Fibroblast of mammary gland (primary cell): Measurements from ENCODE around the gene OXT.
"Not testable (repeated sequence)": the region's sequence is repeated elsewhere in the genome, so short reads cannot be mapped to it uniquely, and the experiment has no call there.

ENCODE experiments used
- DNase-seq: peaks from one replicate; pipeline ENCODE4 v3.0.0-alpha.2; 2010; ENCODE audit warnings: low read depth
- H3K4me3 ChIP-seq: 2 replicates; pipeline ENCODE4 v1.5.1; 2011; ENCODE audit warnings: low read depth, mild to moderate bottlenecking, low read length, moderate library complexity; ENCODE audit not compliant: control insufficient read depth
- TF ChIP-seq, protein P1 (sequence below): conservative IDR thresholded peaks from 2 replicates; pipeline ENCODE4 v1.5.1; 2011; ENCODE audit warnings: low read depth, low read length, inconsistent platforms; ENCODE audit not compliant: control insufficient read depth, insufficient read depth

OXT gene

DNA sequence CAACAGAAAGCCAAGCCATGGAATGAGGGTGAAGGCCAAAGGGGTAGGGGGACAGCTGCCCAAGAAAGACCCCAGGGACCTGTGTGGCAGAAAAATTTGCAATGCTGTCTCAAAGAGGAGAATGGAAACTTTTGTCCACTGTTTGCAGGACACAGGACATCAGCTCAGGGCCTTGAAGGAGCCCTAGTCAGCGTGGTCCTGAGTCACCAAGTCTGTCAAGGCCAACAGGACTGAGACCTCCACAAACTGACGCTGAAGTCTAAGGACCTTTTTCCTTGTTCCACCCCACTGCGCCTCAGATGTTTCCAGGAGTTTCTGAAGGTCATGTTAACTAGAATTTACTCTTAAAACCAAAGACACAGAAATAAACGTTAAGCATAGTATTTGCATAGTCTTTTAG lies 44.9 kb downstream of the OXT start:
- DNase-seq = no peak
- TF ChIP-seq, protein P1, sequence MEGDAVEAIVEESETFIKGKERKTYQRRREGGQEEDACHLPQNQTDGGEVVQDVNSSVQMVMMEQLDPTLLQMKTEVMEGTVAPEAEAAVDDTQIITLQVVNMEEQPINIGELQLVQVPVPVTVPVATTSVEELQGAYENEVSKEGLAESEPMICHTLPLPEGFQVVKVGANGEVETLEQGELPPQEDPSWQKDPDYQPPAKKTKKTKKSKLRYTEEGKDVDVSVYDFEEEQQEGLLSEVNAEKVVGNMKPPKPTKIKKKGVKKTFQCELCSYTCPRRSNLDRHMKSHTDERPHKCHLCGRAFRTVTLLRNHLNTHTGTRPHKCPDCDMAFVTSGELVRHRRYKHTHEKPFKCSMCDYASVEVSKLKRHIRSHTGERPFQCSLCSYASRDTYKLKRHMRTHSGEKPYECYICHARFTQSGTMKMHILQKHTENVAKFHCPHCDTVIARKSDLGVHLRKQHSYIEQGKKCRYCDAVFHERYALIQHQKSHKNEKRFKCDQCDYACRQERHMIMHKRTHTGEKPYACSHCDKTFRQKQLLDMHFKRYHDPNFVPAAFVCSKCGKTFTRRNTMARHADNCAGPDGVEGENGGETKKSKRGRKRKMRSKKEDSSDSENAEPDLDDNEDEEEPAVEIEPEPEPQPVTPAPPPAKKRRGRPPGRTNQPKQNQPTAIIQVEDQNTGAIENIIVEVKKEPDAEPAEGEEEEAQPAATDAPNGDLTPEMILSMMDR = no peak
- no peak overlapping the region for H3K4me3 ChIP-seq

DNA sequence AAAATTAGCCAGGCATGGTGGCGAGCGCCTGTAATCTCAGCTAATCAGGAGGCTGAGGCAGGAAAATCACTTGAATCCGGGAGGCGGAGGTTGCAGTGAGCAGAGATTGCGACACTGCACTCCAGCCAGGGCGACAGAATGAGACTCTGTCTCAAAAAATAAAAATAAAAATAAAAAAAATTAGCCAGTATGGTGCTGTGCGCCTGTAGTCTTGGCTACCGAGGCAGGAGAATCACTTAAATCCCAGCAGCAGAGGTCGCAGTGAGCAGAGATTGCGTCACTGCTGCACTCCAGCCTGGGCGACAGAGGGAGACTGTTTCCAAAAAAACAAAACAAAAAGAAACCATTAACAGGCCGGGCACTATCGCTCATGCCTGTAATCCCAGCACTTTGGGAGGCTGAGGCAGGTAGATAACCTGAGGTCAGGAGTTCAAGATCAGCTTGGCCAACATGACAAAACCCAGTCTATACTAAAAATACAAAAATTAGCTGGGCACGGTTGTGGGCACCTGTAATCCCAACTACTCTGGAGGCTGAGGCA lies 46.5 kb downstream of the OXT start:
- peak; percentile 83 for DNase-seq
- not testable (repeated sequence) for H3K4me3 ChIP-seq
- TF ChIP-seq, protein P1 = peak; percentile 72

DNA sequence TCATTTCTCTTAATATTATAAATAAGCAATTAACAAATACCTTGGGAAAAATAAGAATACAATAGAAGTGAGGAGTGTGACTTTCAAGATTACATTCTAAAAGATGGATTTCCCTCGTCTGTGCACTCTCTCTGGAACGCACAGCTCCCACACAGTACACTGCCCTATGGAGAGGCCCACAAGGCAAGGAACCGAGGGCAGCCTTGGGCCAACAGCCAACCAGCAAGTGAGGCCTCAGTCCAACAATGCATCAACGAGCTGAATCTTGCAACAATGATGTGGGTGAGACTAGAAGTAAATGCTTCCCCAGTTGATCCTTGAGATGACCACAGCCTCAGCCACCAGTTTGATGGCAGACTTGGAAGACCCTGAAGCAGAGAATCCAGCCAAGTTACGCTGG lies 47.6 kb downstream of the OXT start:
- no peak for DNase-seq
- TF ChIP-seq, protein P1 = no peak
- H3K4me3 ChIP-seq = no peak overlapping the region

DNA sequence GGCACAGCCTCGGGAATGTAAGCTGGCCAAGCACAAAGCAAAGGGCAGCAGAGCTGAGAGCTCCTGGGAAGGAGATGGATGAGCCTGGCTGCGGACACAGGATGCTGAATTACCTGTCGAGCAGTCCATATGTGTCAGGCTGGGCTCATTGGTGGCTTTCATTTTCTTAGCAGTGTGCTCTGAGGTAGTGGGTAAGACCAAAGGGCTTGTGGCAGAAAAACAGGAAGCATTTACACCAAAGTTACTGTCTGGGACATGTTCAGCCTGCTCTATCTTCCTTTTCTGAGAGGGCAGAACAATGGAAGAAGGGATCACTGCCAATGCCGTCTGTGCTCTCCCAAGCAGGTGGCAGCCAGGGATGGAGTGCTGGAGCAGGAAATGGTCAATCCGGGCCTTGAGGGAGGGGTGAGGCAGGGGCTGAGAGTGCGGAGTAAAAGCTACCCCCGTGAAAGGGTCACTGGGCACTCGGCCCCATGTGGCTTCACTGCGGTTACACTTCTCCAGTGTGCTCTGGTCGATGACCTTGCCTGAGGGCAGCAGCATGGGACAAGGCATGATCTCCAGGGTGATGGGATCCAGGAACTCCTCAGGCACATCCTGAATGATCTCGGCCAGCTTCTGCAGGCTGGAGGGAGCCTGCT lies 50.0 kb downstream of the OXT start:
- DNase-seq = no peak
- TF ChIP-seq, protein P1 = no peak
- no peak overlapping the region for H3K4me3 ChIP-seq
